ENCODE data around the gene CCDC92B.

DNA sequence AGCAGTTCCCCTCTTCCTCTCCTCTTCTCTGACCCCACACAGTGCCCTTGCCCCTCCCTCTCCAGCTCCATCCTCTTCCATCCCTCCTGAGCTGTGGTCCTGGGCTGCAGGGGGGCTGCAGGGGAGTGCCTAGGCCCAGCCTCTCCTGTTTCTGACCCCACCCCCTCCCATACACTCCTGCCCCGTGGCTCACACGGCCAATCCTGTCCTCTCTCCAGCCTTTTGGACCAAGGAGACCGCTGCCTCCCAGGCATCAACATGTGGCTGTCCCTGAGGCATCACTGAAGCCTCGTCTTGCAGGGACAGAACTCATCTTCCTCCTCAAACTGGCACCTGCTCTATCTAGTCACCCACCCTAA is 44.6 kb downstream of the CCDC92B start:
- TF ChIP-seq EZH2 (IDR thresholded peaks at IDR 0.05; ENCODE audit: insufficient read depth, poor library complexity, severe bottlenecking) (no peak), EZH2phosphoT487 (IDR thresholded peaks at IDR 0.05; ENCODE audit: insufficient read depth, low read depth) (no peak)
